Esophagus squamous epithelium (tissue), 5 donors: ENCODE measurements around the gene CROCC. TPM values are rescaled to one million over a fixed set of nuclear protein-coding genes. Genes with fewer than 3 reads are reported as not detected.
A peak's percentile ranks its signal among the peaks of the same experiment; 100 is the strongest.
"Not testable (repeated sequence)": the region's sequence is repeated elsewhere in the genome, so short reads cannot be mapped to it uniquely, and the experiment has no call there.

Source experiments
- DNase-seq: peaks from one replicate; lab custom pipeline; 2025; lab: John Stamatoyannopoulos, UW
- H3K27ac ChIP-seq, 4 donors: fragments of 200-600 bp; sonication (generic); one replicate each; pipeline ENCODE4 v1.5.1; 2016 to 2019; ENCODE audit warnings: mild to moderate bottlenecking in 1 of 4
- H3K27me3 ChIP-seq, 4 donors: fragments of 200-600 bp; sonication (generic); 1 replicate in 3 of 4; 2 replicates in 1 of 4; pipeline versions ENCODE4 v1.5.1 to v1.6.0; 2017 to 2021; ENCODE audit warnings: antibody characterized with exemption in 1 of 4
- H3K36me3 ChIP-seq, 3 donors: fragments of 200-600 bp; sonication (generic); one replicate each; pipeline ENCODE4 v1.5.1; 2016 to 2019
- H3K4me1 ChIP-seq, 3 donors: fragments of 200-600 bp; sonication (generic); one replicate each; pipeline ENCODE4 v1.5.1; 2017 to 2019
- H3K4me3 ChIP-seq, 4 donors: fragments of 200-600 bp; sonication (generic); 1 replicate in 3 of 4; 2 replicates in 1 of 4; pipeline ENCODE4 v1.5.1; 2016 to 2019; ENCODE audit warnings: mild to moderate bottlenecking in 2 of 4, moderate library complexity in 1 of 4
- H3K9me3 ChIP-seq, 3 donors: fragments of 200-600 bp; sonication (generic); one replicate each; pipeline ENCODE4 v1.5.1; 2016 to 2019
- POLR2A ChIP-seq, 4 donors: fragments of 450-650 bp; IDR thresholded peaks; one replicate each; pipeline ENCODE4 v1.6.1; 2017; ENCODE audit warnings: antibody characterized with exemption in 4 of 4, mild to moderate bottlenecking in 4 of 4, moderate library complexity in 3 of 4
- WGBS, 2 donors: methylation state at CpG; one replicate each; pipeline ENCODE4 v1.1.5; 2018; 5-methylcytosine and 5-hydroxymethylcytosine counted together
- intact Hi-C: fragments of 100-400 bp; cut with DNase I; formaldehyde crosslinking; loops from one replicate; pipeline ENCODE4 v1.15.0; 2022
- total RNA-seq, 4 donors: library from RNA; depleted of rRNA; stranded (reverse); fragments of >200 nt; gene quantifications; one replicate each; pipeline ENCODE4 v1.1.0, GENCODE V29; 2016
- TF ChIP-seq, protein P1 (sequence below), 6 experiments: fragments of 450-650 bp in 4 of 6; fragments of 200-600 bp in 2 of 6; sonication (generic) in 2 of 6; IDR thresholded peaks; one replicate each; pipeline ENCODE4 v1.5.1; 2016 to 2019; ENCODE audit warnings: antibody characterized with exemption in 6 of 6, mild to moderate bottlenecking in 4 of 6, moderate library complexity in 4 of 6
- donor health status: DM: yes; HTN: yes; CAD: no.

CROCC gene
- total RNA-seq, 4 donors from 2014 or later, result 8.5 to 43.1 (median 30.2) TPM

GRCh38 chr1:16913181-16913832 is 8.4 kb upstream of the CROCC start:
- no peaks in the 10 kb centered on the region for H3K36me3 ChIP-seq
- TF ChIP-seq, protein P1, sequence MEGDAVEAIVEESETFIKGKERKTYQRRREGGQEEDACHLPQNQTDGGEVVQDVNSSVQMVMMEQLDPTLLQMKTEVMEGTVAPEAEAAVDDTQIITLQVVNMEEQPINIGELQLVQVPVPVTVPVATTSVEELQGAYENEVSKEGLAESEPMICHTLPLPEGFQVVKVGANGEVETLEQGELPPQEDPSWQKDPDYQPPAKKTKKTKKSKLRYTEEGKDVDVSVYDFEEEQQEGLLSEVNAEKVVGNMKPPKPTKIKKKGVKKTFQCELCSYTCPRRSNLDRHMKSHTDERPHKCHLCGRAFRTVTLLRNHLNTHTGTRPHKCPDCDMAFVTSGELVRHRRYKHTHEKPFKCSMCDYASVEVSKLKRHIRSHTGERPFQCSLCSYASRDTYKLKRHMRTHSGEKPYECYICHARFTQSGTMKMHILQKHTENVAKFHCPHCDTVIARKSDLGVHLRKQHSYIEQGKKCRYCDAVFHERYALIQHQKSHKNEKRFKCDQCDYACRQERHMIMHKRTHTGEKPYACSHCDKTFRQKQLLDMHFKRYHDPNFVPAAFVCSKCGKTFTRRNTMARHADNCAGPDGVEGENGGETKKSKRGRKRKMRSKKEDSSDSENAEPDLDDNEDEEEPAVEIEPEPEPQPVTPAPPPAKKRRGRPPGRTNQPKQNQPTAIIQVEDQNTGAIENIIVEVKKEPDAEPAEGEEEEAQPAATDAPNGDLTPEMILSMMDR (IDR thresholded peaks at IDR 0.05), result no peak
- TF ChIP-seq POLR2A (IDR thresholded peaks at IDR 0.05), result no peak
- intact Hi-C loops, result no loop called here
- no peaks in the 10 kb centered on the region for H3K9me3 ChIP-seq
- H3K27ac ChIP-seq, result peak overlapping the region; percentile 83 to 88 (median 86)
- 49 to 56% methylated on average over 31 to 36 of the region's 36 CpGs for WGBS, 2 donors
- peaks cover 16 to 41% (median 17%) of the 10 kb centered on the region in 3 donors for H3K4me1 ChIP-seq
- no peaks in the 10 kb centered on the region for H3K27me3 ChIP-seq
- no peak for DNase-seq
- peak overlapping the region; percentile 62 to 93 (median 85) for H3K4me3 ChIP-seq

DNA sequence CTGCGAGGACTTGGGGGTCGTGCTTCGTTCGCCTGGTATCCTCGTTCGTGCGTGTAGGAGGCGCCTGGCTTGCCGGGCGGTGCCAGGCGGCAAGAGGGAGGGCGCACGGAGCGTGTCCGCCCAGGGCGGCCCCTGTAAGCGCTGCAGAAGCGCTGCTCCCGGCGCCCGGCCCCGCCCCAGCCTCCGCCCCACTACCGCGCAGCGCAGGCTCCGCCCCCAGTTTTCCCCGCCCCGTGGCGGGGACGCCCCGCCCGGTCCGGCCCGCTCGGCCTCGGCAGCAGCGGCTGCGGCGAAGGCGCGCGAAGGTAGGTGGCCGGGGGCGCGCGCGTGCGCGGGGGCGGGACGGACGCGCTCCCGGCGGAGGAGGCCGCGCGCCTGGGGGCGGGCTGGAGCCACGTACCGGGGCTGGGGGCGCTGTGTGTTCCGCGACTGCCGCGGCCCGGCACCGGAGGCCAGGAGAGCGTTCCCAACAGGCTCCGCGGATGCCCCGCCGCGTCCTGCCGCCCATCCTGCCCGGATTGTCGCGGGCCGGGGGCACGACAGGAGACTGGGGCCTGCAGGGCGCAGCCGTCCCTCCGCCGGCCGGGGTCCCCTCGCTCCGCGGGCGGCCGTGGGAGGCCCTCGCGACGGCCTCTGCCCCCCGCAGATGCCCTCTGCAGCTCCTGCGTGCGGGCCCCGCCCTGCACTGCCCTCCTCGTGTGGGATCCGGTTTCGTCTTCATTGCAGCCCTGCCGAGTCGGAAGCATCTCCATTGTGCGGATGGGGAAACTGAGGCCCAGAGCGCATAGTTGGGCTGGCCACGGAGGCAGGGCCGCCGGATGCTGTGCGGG is 7.7 kb upstream of the CROCC start:
- whole genome bisulfite sequencing, 2 donors, result 0 to 2% methylated on average over 5 to 35 of the region's 109 CpGs
- H3K9me3 ChIP-seq, result no peaks in the 10 kb centered on the region
- DNase-seq, result peak; percentile 78
- H3K27ac ChIP-seq, result peak overlapping the region; percentile 84 to 88 (median 86)
- H3K4me3 ChIP-seq, result peak overlapping the region; percentile 62 to 93 (median 85)
- no peaks in the 10 kb centered on the region for H3K36me3 ChIP-seq
- intact Hi-C loops, result no loop called here
- TF ChIP-seq POLR2A (IDR thresholded peaks at IDR 0.05), result peak in 3 of 4 donors; percentile 2 to 89 (median 83)
- TF ChIP-seq, protein P1 (IDR thresholded peaks at IDR 0.05), result peak in 3 of 6 experiments; percentile 5 to 21 (median 6)
- no peaks in the 10 kb centered on the region for H3K27me3 ChIP-seq
- H3K4me1 ChIP-seq, result peaks cover 16 to 41% (median 17%) of the 10 kb centered on the region in 3 donors

DNA sequence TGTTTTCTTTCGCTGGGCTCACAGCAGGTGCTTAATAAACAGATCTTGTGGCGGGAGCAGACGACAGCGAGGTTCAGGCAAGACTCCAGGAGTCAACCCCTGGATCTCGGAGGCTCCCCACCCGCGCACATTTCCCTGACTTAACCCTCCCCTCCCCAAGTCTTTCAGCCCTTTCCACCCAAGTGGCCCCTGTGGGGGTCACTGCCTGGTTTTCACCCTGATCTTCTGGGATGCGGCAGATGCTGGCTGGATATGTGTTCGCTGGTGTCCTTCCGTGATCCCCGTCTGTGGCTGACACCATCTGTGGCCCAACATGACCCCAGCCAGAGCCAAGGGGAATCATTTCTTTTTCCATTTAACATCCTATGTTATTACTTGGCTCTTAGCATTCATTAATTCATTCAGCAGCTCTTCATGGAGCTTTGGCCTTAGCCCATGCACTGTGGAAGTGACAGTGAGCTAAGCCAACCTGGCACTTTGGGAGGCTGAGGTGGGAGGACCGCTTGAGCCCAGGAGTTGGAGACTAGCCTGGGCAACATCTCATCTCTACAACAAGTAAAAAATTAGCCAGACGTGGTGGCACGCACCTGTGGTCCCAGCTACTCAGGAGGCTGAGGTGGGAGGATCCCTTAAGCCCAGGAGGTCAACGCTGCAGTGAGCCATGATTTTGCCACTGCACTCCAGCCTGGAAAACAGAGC is 6.7 kb upstream of the CROCC start:
- 43 to 47% methylated on average over 15 of the region's 15 CpGs for whole genome bisulfite sequencing, 2 donors
- H3K36me3 ChIP-seq, H3K9me3 ChIP-seq, DNase-seq, H3K27me3 ChIP-seq, intact Hi-C loops: not testable (repeated sequence)
- Histone ChIP-seq H3K4me1 (peaks cover 16 to 41% (median 17%) of the 10 kb centered on the region in 3 donors), H3K4me3 (peak overlapping the region; percentile 62 to 93 (median 85)), H3K27ac (peak overlapping the region in 3 of 4 donors; percentile 85 to 88 (median 87))

GRCh38 chr1:16915627-16915973 is 6.1 kb upstream of the CROCC start:
- TF ChIP-seq, protein P1 (IDR thresholded peaks at IDR 0.05), result peak in 1 of 6 experiments; percentile 10
- TF ChIP-seq POLR2A (IDR thresholded peaks at IDR 0.05), result no peak
- Histone ChIP-seq H3K9me3 (no peaks in the 10 kb centered on the region), H3K4me1 (peaks cover 16 to 41% (median 17%) of the 10 kb centered on the region in 3 donors), H3K36me3 (no peaks in the 10 kb centered on the region), H3K27me3 (no peaks in the 10 kb centered on the region), H3K4me3 (no peak overlapping the region), H3K27ac (no peak overlapping the region)
- DNase-seq, result no peak
- intact Hi-C loops, result no loop called here
- WGBS, 2 donors, result 61 to 77% methylated on average over 4 of the region's 4 CpGs

GRCh38 chr1:16916036-16916880 is 5.5 kb upstream of the CROCC start:
- H3K4me1 ChIP-seq, result peaks cover 17 to 44% (median 19%) of the 10 kb centered on the region in 3 donors
- H3K9me3 ChIP-seq, intact Hi-C loops, DNase-seq, H3K4me3 ChIP-seq, H3K27ac ChIP-seq, H3K36me3 ChIP-seq, H3K27me3 ChIP-seq: not testable (repeated sequence)
- 67 to 70% methylated on average over 9 to 10 of the region's 10 CpGs for WGBS, 2 donors
